ENCODE measurements around the gene NAT8L.
A peak's percentile ranks its signal among the peaks of the same experiment; 100 is the strongest.

NAT8L gene

DNA sequence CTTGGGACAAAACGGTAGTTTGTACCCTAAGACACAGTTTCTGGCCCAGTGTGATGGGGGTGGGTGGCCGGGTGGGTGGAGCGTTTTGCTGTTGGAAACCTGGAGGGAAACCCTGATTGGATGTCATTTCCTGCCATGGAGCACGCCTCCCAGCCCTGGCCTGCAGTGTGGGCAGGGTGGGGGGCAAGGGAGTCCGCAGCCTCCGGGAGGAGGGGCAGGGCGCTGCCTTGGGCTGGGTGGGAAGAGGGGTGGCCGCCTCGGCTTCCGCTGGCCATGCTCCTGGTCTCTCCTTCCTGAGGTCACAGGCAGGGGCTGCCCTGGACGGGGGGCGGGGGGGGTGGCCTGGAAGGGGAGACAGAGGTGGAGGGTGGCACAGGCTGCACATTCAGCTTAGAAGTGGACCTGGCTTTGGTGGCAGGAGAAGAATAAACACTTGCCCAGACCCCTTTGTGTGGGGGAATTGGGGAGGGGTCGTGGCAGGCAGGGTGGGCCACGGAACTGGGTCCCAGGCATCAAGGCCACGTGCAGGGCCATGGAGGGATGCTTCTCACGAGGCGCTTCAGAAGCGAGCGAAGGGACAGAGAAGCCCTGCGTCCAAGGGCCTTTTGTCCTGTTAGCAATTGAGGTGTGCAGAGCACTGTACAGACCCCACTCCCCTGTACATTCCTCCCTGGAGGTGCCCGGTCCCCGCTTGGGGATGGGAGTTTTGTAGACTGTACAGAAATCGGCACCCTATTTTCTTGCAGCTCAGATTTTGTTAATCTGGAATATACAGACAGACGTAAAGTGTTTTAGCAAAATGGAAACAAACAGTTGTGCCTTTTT is 6.2 kb downstream of the NAT8L start:
- no peak for DNase-seq

DNA sequence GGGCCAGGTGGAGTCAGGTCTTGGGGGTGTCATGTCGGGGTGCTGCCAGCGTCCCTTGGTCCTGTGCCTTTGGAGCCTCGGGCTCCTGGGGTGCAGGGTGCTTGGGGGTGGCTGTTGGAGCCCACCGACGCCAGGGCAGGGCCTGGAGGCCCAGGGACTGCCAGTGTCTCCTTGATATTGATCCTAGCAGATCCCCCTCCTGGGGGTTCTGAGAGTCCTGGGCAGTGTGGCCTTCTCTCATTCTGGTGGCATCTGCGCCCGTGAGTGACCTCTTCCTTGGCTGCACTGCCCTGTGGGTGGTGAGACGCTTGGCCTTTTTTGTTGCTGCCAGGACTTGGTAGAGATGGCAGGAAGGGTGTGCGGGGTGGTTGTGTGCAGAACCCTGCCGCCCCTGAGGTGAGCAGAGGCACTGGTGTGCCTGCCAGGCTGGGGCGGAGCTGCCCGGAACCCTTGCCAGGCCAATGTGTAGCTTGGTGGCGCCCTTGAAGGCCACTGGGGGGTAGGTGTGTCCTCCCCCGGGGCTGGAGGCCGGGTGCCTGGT is 7.0 kb downstream of the NAT8L start:
- DNase-seq, result no peak

DNA sequence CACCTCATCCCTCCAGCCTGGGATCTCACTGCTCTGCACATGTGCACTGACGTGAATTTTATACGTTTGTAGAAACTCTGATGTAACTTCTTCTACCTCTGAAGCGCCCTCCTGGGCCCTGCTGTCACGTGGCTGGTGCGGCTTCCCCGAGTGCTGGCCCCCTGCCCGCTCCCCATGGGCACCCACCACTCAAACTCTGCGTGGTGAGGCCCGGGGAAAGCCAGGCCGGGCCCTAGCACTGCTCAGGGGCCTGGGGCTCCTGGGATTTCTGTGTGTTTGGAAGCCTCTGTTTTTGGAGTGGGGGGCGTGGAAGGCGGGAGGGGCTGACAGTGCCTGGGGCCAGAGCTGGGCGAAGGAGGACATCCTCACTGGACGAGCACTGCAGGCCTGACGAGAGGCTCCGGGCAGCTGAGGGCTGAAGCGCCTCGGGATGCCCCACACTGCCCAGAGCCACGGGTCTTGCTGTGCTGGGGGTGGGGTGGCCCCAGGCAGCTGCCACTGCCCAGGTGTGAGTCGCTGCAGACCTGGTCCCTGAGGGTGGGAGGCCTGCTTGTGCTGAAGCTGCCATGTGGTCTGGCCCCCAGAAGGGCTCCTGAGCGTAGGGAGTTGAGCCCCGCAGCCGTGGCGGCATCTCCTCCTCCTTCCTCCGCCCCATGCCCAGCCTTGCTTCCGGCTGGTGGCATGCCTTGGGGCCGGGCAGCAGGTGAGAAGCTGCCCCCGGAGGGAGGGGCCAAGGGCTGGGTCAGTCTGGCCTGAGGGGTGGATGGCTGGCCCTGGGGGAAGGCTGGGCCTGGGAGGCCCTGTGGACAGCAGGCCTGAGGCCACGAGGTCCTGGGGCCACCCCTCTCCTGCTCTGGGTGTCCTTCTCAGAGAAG is 7.7 kb downstream of the NAT8L start:
- DNase-seq, result no peak

DNA sequence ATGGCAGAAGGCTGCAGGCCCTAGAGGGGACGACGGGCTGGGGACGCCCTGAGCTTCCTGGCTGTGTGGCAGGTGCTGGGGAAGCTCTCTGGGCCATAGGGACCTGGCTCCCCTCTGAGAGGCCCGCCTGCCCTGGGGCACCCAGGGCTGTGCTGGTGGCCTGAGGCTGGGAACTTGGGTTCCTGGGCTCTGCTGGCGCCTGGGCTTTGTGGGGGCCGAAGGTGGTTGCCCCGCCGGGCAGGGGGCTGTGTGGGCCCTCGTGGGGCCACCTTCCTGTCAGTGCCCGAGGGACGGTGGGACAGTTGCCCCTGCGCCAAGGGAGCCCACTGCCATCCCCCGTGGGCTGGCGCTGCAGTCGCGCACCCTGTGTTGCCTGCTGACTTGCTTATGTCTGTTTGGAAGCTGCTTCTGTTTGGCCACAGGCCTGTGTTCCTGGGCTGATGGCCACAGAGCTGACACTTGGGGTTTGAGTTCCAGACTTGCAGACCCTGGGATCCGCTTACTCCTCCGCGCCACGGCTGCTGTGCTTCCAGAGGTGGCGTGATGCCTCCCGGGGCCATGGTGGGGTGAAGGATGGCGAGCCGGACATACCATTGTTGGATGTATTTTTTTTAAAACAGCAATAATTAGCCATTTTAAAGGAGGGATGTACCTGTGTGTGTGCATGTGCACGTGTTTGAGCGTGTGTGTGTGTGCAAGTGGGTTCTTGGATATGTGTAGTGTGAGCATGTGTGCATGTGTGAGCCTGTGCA is 8.5 kb downstream of the NAT8L start:
- no peak for DNase-seq

DNA sequence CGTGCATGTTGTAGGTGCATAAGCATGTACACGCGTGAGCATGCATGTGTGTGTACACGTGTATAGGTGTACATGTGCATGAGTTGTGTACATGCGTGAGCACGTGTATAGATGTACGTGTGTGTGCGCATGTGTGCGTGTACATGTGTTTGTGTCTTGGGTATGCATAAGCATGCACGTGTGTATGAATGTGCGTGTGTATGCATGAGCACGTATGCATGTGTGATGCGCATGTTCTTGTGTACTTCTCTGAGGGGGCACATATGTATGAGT is 9.0 kb downstream of the NAT8L start:
- DNase-seq, result no peak

DNA sequence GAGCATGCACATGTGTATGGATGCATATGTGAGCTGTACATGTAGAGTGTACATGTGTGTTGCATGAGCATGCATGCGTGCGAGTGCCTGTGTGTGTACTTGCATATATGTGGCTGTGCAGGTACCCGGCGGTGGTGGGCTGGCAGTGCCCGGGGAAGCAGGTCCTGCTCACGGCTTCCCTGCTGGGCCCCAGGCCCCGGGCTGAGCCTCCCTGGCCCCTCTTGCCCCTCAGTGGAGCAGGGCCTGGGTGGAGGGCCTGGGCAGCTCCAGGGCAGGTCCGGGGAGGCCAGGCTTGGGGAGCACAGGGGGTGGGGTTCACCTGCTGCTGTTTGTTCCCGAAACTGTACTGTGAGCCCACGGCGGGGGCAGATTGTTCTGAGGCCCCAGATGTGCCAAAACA is 9.4 kb downstream of the NAT8L start:
- DNase-seq, result no peak

DNA sequence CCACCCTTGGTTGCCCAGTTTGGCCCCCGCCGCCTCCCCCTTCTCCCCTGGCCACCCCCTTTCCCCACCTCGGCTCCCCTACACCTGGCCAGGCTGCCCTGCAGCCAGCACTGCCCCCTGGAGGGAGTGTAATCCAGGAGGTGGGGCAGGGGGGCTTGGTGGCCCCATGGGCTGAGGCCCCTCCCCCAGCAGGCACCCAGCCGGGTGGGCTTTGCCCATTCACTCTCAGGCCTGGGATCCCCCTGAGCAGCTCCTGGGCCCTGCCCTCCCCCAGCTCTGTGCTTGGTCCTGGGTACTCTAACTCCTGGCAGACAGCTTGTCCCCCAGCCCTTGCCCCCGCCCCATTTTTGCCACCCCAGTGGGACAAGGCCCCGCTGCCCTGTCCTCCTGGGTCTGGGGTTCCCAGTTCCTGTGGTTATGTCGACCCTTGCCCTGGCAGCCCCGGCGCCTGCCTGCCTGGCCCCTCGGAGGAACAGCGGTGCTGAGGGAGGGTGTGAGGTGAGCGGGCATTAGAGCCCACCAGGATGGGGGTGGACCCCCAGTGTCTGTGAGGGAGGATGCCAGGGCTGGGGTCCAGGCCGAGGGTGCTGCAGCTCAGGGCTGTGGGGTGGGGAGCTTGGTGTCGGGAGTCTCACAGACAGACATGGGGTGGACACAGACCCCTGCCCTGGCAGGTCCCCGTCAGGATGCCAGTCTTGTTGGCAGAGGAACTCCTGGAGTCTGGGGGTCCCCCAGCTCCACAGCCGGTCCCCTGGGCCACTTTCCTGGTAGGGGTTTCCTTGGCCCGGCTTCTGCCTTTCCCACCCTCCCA is 10.2 kb downstream of the NAT8L start:
- DNase-seq, result no peak

DNA sequence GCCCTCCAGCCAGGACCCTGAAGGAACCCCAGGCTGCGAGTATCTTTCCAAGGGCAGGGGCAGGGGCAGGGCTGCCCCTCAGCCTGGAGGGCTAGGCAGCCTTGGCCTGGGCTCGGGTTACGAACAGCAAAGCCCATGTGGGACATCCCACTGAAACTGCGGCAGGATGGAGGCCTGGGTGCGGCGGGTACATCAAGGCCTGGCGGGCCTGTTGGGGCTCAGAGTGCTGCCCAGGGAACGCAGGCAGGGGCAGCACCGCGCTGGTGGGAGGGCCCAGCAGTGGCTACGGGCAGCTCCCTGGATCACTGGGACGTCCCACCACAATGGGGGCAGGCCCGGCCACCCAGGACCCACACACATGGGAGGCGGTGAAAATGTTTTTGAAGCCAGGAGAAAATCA is 10.9 kb downstream of the NAT8L start:
- no peak for DNase-seq

DNA sequence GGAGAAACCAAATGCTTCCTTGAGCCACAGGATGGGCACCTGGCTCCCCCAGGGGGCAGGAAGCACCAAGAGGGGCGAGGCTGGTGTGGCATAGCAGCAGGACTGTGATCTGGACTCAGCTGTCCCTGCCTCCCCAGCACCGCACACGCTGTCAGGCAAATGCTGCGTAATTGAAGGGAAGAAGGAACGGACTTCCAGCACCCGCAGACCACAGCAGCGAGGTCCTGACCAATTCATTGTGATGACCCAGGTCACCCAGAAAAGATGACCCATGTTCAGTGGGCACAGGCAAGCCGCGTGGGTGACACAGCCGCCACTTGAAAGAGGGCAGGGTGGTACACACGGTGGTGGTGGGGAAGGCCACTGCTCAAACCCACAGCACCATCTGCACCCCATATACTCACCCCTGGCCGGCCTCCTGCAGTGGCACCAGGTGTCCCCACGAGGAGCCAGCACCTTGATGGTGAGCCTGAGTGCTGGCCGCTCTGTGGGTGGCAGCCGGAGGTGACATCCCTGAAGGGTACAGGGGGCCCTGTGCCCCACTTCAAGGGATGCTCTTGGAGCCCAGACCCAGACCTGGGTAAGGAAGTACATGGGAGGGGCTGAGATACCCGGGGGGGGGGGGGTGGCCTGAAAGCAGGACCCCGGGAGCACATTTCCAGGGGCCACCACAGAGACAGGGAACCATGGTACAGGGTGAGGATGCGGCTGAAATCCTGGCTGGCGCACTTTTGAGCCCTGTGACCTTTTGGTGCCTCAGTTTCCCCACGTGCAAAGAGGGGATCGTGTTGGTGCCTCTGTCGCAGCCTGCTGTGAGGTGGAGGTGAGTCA is 11.5 kb downstream of the NAT8L start:
- no peak for DNase-seq

DNA sequence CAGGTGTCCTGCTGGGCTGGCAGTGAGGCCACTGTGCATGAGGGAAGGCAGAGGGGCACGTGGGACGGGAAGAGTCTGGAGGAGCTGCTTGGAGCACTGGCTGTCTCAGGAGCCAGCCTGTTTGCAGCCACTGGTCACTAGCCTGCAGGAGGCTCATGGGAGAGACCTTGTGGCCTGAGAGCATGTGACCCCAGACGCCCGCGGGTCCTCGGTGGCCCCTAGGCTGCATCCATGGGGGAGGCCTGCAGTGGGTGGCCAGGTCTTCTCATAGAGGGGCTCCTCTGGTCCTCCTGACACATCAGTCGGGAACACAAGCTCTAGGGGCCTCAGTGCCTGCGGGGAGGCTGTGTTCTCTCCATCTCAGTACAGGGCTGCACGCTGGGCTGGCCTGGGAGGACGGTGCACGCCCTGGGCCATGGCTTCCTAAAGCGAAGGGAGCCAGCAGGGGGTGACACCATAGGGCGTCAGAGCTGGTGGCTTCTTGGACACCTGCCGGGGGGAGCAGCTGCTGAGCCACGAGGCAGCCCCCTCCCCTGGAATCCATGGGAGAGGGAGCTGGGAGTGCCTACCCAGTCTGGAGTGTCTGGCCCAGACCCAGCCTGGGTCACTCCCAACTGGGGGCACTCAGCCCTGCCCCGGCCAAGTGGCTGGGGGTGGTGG is 12.3 kb downstream of the NAT8L start:
- DNase-seq, result peak; percentile 85

DNA sequence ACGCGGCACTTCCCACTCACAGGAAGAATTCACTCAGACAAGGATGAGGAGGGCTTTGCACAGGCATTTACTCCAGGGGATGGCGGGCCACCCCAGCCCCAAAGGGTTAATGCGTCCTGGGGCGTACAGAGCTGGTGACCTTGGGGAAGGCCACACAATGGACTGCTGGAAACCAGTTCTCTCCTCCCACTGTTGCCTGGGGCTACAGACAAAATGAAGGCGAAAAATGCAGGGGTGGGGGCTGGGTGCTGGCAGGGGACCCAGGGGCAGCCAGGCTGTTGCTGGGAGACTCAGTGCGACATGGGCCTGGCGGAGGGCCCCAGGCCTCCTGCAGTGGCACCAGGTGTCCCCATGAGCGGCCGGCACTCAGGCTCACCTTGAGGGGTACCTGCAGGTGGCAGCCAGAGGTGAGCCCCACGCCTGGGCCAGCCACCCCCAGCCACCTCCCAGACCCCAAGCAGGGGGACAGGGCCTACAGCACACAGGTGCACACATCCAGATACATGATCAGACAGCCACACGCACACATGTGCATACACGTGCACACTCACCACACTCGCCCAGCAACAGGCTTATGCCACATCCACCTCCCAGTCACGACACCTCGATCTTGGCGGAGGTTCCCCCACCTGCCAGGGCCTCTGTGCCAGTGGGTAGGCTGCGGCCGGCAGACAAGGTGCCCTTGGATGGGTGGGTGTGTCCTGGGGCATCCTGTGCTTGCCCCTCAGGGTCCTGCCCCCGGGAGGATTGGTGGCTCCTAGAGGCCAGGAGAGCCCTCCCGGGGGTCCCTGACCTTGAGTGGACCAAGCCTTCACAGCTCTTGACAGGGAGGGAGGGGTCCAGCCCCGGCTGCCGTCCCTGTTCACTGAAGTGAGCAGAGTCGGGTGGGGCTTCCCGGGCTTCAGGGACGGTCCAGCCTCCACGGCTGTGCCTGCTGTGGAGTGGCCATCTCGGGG is 13.1 kb downstream of the NAT8L start:
- peak; percentile 75 for DNase-seq

DNA sequence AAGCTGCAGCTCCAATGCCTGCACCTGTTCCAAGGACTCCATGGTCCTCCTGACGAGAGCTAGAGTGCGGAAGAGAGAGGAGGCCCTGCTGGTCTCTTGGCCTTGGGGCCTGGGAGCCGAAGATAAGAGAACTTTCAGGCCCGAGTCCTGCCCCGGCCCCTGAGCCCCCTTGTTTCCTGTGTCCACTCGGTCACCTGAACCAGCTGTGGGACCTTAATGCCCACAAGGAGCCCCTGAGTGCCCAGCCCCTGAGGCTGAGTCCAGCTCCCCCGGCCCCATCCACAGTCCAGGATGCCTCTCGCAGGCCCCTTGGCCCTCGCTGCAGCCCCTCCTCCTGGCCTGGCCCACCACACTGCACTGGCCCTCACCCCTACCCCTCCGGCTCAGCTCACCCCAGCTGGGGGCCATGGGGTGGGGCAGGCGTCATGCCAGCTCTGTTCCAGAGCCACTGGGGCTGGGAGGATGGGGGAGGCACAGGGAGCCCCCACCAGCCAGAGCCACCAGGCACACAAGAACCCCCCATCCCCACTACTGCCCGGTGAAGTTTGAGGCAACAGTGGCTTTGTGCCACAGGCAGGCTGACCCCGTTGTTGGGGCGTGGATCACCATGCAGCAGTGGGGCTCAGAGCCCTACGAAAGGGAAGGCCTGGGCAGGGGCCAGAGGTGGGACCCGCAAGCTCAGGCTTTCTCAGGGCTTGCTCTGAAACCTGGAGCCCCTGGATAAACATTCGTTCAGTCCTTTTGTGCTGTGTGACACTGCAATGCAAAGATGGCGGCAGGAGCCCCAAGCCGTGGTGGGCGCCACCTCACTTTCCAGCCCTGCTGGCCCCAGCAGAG is 14.1 kb downstream of the NAT8L start:
- no peak for DNase-seq

DNA sequence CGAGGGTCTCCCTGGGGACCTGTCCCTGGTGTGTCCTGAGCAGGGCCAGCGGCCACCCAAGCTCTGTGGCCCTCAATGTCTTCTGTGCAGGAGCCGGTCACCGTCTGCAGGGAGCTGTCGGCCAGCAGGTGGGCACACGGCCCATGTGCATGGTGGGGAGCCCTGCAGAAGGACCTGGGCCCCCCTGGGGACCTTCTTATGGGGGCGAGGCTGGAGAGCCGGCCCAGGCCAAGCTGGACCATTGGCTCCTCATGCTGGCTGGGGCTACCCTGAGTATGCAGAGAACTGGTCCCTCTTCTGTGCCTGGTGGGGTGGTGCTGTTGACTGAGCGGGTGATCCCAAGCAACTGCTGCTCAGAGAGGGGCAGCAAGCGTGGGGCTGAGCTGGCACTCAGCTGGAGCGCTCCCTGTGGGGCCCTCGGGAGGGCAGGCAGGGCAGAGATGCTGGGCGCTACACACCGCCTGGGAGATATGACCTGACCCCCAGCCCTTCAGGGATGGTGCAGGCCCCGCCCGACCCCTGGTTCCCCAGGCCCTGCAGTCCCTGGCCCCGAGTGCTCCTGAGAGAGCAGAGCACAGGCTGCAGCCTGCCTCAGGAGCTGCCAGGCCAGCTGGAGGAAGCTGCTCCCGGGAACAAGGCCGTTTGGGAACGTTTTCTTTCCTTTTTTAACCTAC is 14.8 kb downstream of the NAT8L start:
- no peak for DNase-seq

DNA sequence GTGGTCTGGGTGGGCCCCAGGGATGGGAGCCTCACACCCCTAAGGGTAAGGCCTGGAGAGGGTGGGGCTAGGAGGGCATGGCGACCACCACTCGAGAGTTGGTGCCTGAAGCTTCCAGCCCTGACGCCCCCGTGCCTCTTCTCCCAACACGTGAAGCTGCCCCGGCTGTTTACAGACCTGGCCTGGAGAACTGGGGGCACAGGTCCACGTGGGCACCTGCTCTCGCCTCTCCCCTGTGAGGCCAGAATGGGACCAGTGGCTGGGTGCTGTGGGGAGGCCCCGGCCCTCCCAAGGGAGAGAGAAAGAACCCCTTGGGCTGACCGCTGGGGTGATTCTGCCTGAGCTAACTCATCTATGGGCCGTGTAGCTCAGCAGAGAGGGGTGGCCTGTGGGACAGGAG is 15.5 kb downstream of the NAT8L start:
- DNase-seq, result no peak

DNA sequence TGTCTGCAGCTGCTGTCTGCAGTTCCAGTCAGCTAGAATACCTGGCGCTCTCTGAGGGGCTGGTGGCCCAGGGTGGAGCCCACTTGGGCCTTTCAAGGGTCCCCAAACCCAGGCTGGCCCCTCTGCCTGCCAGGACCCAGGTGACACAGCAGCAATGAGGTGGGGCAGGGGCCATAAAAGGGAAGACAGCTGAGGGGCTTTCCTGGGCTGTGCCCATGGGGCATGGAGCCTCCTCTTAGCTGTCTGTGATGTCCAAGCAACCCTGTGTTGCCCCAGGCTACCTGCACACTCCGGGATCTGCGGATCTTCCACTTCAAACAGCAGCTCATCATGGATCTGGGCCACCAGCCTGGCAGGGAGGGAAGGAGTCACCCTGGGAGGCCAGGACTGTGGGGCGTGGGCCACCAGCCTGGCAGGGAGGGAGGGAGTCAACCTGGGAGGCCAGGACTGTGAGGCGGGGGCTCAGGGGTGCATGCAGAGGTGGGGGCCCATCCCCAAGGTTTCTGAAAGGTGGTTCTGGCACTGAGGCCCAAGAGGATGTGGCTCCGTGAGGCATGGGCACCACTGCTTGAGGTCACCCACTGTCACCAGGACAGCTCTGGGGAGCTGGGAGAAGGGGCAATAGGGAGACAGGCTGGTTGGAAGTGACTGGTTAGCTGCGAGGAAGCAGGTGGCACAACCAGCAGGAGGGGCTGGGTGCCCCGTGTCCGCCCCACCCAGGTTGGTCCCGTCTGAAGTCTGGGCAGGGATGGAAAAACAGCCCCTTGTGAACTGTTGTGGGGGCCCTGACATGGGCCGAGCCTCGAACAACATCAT is 16.3 kb downstream of the NAT8L start:
- no peak for DNase-seq

DNA sequence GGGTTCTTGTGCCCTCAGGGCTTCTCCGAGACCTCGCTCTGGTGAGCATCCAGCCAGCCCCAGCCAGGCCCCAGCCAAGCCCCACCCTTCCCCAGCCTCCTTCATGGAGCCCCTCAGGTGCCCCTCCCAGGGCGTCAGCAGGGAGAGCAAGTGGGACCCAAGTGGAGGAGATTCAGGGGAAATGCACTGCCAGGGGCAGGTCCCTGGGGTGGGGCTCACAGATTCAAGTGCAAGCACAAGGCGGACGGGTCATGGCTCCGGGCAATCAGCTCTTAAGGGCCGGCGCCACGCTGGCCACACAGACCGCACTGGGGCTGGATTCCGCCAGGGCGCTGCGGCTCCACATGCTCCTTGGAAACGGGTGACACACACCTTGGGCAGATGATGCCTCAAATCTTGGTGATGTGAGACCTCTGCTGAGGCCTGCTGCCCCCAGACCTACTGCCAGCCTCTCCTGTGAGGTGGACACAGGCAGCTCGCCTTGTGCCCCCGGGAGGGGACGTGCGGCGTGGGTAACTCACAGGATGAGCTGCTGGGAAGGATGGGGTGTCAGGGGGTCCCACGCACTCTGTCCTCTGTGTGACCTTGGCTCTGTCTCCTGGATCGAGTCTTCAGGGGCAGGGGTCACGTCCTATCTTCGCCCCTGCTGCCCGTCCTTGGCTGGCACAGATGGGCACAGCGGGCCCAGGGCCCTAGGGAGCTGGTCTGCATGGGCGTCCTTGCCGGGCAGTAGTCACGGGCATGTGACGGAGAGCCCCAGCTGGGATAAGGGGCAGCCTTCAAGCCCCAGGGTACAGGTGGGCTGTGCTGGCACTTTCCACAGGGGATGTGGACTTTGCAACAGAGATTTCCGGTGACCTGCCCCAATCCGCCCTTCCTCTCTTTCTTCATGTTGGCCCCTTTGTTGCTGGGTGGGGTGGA is 17.1 kb downstream of the NAT8L start:
- DNase-seq, result no peak

Data from COR-L47 (cell line).